Smooth muscle cell (in vitro differentiated cells): Measurements from ENCODE around the gene NT5C2. TPM values are rescaled to one million over a fixed set of nuclear protein-coding genes. Genes with fewer than 3 reads are reported as not detected.
"Not testable (repeated sequence)": the region's sequence is repeated elsewhere in the genome, so short reads cannot be mapped to it uniquely, and the experiment has no call there.

Experiments
- DNase-seq: peaks from one replicate; lab custom pipeline; 2025; ENCODE audit not compliant: unreplicated experiment; lab: John Stamatoyannopoulos, UW
- H2AFZ ChIP-seq: fragments of 200-600 bp; sonication (generic); 2 replicates; pipeline ENCODE4 v1.6.0; 2016; ENCODE audit warnings: antibody characterized with exemption, low read depth, mild to moderate bottlenecking
- H3F3A ChIP-seq: fragments of 200-600 bp; sonication (generic); 2 replicates; pipeline ENCODE4 v1.6.0; 2017; ENCODE audit warnings: antibody characterized with exemption, low read depth
- H3K27ac ChIP-seq: fragments of 200-600 bp; sonication (generic); 2 replicates; pipeline ENCODE4 v1.5.1; 2016; ENCODE audit warnings: low read depth, mild to moderate bottlenecking
- H3K27me3 ChIP-seq: fragments of 200-600 bp; sonication (generic); 2 replicates; pipeline ENCODE4 v1.6.1; 2016; ENCODE audit warnings: low read depth, mild to moderate bottlenecking
- H3K36me3 ChIP-seq: fragments of 200-600 bp; sonication (generic); 2 replicates; pipeline ENCODE4 v1.5.1; 2016; ENCODE audit warnings: low read depth
- H3K4me1 ChIP-seq: fragments of 200-600 bp; sonication (generic); 2 replicates; pipeline ENCODE4 v1.5.1; 2016; ENCODE audit warnings: low read depth
- H3K4me2 ChIP-seq: fragments of 200-600 bp; sonication (generic); 2 replicates; pipeline ENCODE4 v1.6.0; 2016; ENCODE audit warnings: mild to moderate bottlenecking
- H3K4me3 ChIP-seq: fragments of 200-600 bp; sonication (generic); 2 replicates; pipeline ENCODE4 v1.5.1; 2016; ENCODE audit warnings: mild to moderate bottlenecking
- H3K79me2 ChIP-seq: fragments of 200-600 bp; sonication (generic); 2 replicates; pipeline ENCODE4 v1.6.0; 2016; ENCODE audit warnings: low read depth, mild to moderate bottlenecking
- H3K9ac ChIP-seq: fragments of 200-600 bp; sonication (generic); 2 replicates; pipeline ENCODE4 v1.6.0; 2016; ENCODE audit warnings: low read depth
- H3K9me3 ChIP-seq: fragments of 200-600 bp; sonication (generic); replicated peaks from 2 replicates; pipeline ENCODE4 v1.5.1; 2016; ENCODE audit warnings: low read depth
- H4K20me1 ChIP-seq: fragments of 200-600 bp; sonication (generic); 2 replicates; pipeline ENCODE4 v1.6.0; 2016; ENCODE audit warnings: low read depth
- CTCF ChIP-seq: fragments of 200-600 bp; sonication (generic); IDR thresholded peaks from 2 replicates; pipeline ENCODE4 v1.5.1; 2017; ENCODE audit warnings: borderline replicate concordance, mild to moderate bottlenecking, antibody characterized with exemption; ENCODE audit not compliant: insufficient read depth, poor library complexity, severe bottlenecking
- WGBS: methylation state at CpG from one replicate; pipeline ENCODE4 v1.1.7; 2016; ENCODE audit warnings: low lambda C conversion rate; 5-methylcytosine and 5-hydroxymethylcytosine counted together
- polyA plus RNA-seq: library from polyadenylated mRNA; unstranded; fragments of >200 nt; fragmentation: Nextera tagmentation; extraction: Ambion mirVana; gene quantifications from 2 replicates; pipeline ENCODE4 v1.2.1, GENCODE V29; 2016
- total RNA-seq: library from RNA; depleted of rRNA; stranded (reverse); fragments of >200 nt; gene quantifications from 2 replicates; pipeline ENCODE4 v1.2.3, GENCODE V29; 2014

Gene NT5C2
- total and polyA plus RNA-seq, 2 experiments from 2014 or later = 19.1 to 33.5 TPM

DNA sequence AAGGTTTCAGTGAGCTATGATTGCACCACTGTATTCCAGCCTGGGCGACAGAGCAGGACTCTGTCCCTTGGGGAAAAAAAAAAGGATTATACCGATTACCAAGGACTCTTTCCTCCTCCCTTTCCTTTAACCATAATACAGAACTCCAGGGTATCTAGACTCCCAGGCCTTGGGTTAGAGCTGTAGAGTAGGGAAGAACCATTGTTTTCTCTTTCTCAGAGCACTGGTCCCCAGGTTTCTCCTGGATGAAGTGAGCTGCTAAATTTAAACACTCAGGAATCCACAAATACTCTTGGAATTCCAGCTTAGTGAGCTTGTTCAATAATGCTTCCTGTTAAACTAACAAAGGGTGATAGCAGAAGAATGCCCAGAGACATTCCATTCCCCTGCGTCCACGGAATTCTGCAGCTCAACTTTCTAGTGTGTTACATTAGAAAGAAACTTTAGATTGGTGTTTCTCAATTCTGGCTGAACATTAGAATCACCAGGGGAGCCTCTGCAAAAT is 38.0 kb upstream of the NT5C2 start:
- Histone ChIP-seq H3K4me3 (no peak overlapping the region), H3K4me2 (peak overlapping the region; percentile 72), H3K27me3 (no peaks in the 10 kb centered on the region), H3K9ac (no peak overlapping the region), H3K4me1 (peaks cover 11% of the 10 kb centered on the region), H3K27ac (peak overlapping the region; percentile 68), H3F3A (peaks cover 9% of the 10 kb centered on the region), H3K36me3 (no peaks in the 10 kb centered on the region), H2AFZ (no peak overlapping the region), H4K20me1 (no peaks in the 10 kb centered on the region), H3K9me3 (no peaks in the 10 kb centered on the region), H3K79me2 (no peaks in the 10 kb centered on the region)
- no peak for DNase-seq
- 4% methylated on average over 4 of the region's 4 CpGs for WGBS
- TF ChIP-seq CTCF = no peak

DNA sequence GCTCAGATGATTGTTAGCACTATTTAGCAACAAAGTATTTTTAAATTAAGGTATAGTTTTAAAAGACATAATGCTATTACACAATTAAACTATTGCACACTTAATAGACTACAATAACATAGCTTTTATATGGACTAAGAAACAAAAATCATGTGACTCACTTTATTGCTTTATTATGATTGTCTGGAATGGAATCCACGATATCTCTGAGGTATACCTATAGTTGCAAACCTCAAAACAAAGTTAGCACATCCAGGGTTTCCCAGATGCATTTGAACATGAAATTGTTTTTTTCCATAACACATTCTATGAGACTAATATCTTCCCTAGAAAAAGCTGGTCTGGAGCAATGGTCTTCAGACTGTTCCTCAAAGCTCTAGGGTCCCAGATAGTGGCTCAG is 34.3 kb upstream of the NT5C2 start:
- Histone ChIP-seq H3K79me2 (no peaks in the 10 kb centered on the region), H3K27ac (no peak overlapping the region), H3K36me3 (no peaks in the 10 kb centered on the region), H3K9ac (no peak overlapping the region), H3K4me1 (peaks cover 11% of the 10 kb centered on the region), H4K20me1 (no peaks in the 10 kb centered on the region), H3K27me3 (no peaks in the 10 kb centered on the region), H3K4me2 (no peak overlapping the region), H2AFZ (no peak overlapping the region), H3K4me3 (no peak overlapping the region), H3F3A (peaks cover 9% of the 10 kb centered on the region), H3K9me3 (no peaks in the 10 kb centered on the region)
- no peak for DNase-seq
- no peak for TF ChIP-seq CTCF
- 94% methylated on average over 1 of the region's 1 CpG for WGBS

DNA sequence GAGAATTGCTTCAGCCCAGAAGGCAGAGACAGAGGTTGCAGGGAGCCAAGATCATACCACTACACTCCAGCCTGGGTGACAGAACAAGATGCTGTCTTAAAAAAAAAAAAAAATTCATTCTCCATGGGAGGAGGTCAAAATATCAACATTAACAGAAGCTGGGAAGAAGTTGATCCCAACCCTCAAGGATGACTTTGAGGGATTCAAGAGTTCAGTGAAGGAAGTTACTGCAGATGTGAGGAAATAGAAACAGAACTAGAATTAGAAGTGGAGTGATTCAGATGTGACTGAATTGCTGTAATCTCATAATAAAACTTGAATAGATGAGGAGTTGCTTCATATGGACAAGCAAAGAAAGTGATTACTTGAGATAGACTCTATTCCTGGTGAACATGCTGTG is 32.9 kb upstream of the NT5C2 start:
- Histone ChIP-seq H3K9ac (no peak overlapping the region), H3K36me3 (no peaks in the 10 kb centered on the region), H2AFZ (no peak overlapping the region), H3K9me3 (no peaks in the 10 kb centered on the region), H4K20me1 (no peaks in the 10 kb centered on the region), H3K27me3 (no peaks in the 10 kb centered on the region), H3K4me1 (peaks cover 3% of the 10 kb centered on the region), H3F3A (peaks cover under 1% of the 10 kb centered on the region), H3K79me2 (no peaks in the 10 kb centered on the region), H3K4me3 (no peak overlapping the region), H3K27ac (no peak overlapping the region), H3K4me2 (no peak overlapping the region)
- TF ChIP-seq CTCF = no peak
- no peak for DNase-seq

- not testable (repeated sequence) for H4K20me1 ChIP-seq, H2AFZ ChIP-seq, H3K79me2 ChIP-seq, H3K4me1 ChIP-seq, H3K4me2 ChIP-seq, H3K9me3 ChIP-seq, H3K4me3 ChIP-seq, H3F3A ChIP-seq, H3K36me3 ChIP-seq, DNase-seq, H3K9ac ChIP-seq, H3K27ac ChIP-seq, H3K27me3 ChIP-seq
- WGBS = 94% methylated on average over 5 of the region's 5 CpGs
Observed at GRCh38 chr10:103224721-103225120, 31.6 kb upstream of the NT5C2 start.
